Testis (tissue), 2 donors: ENCODE measurements around the gene PRKG2.

Experiments used
- CTCF ChIP-seq, 3 experiments: fragments of 450-650 bp in 2 of 3; fragments of 200-600 bp in 1 of 3; sonication (generic) in 1 of 3; IDR thresholded peaks; one replicate each; pipeline ENCODE4 v1.5.1; 2016 to 2019; ENCODE audit warnings: antibody characterized with exemption in 3 of 3, mild to moderate bottlenecking in 2 of 3, moderate library complexity in 1 of 3
- POLR2A ChIP-seq: fragments of 450-650 bp; IDR thresholded peaks from one replicate; pipeline ENCODE4 v1.6.1; 2017; ENCODE audit warnings: antibody characterized with exemption, mild to moderate bottlenecking, moderate library complexity

DNA sequence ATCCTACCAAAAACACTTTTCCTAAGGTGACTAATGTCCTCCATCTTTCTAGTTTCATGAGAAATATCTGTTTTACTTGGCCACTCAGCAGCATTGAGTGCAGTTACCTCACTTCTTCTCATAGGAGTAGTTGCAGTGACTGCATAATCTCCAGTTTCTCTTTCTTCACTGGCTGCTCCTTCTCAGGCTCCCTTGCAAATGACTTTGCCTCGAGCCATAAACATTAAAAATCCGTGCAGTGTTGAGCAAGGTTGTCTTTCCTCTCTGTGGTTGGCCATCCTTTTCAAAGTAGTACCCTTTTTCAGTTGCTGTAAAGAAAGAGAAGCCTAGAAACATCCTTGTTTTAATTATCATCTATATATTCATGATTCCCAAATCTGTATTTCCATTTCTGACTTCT is 10.2 kb upstream of the PRKG2 start:
- TF ChIP-seq CTCF (IDR thresholded peaks at IDR 0.05) (no peak), POLR2A (no peak)
